Transverse colon (tissue), 4 donors: ENCODE results near the gene SLC44A4. TPM values are rescaled to one million over a fixed set of nuclear protein-coding genes. Genes with fewer than 3 reads are reported as not detected.

Experiments used
- DNase-seq: peaks from one replicate; pipeline ENCODE4 v3.0.0-alpha.2; 2019
- H3K27ac ChIP-seq, 4 donors: fragments of 200-600 bp; sonication (generic); 2 replicates each; pipeline ENCODE4 v1.5.1; 2016 to 2018; ENCODE audit warnings: inconsistent platforms in 4 of 4
- H3K27me3 ChIP-seq: fragments of 200-600 bp; sonication (generic); 2 replicates; pipeline ENCODE4 v1.5.1; 2017; ENCODE audit warnings: inconsistent platforms
- H3K36me3 ChIP-seq, 4 donors: fragments of 200-600 bp; sonication (generic); 2 replicates each; pipeline ENCODE4 v1.5.1; 2017 to 2019; ENCODE audit warnings: inconsistent platforms in 4 of 4
- H3K4me1 ChIP-seq, 4 donors: fragments of 200-600 bp; sonication (generic); 2 replicates each; pipeline ENCODE4 v1.5.1; 2017 to 2020; ENCODE audit warnings: inconsistent platforms in 4 of 4
- H3K4me3 ChIP-seq, 4 donors: fragments of 200-600 bp; sonication (generic); 1 replicate in 1 of 4; 2 replicates in 3 of 4; pipeline versions ENCODE4 v1.5.1 to v1.6.1; 2017 to 2019; ENCODE audit warnings: inconsistent platforms in 4 of 4
- H3K9me3 ChIP-seq, 2 donors: fragments of 200-600 bp; sonication (generic); 2 replicates each; pipeline ENCODE4 v1.5.1; 2017 to 2019; ENCODE audit warnings: inconsistent platforms in 2 of 2
- CTCF ChIP-seq, 5 experiments: fragments of 200-600 bp in 3 of 5; fragments of 450-650 bp in 2 of 5; sonication (generic) in 3 of 5; IDR thresholded peaks; 1 replicate in 2 of 5; 2 replicates in 3 of 5; pipeline ENCODE4 v1.5.1; 2016 to 2017; ENCODE audit warnings: antibody characterized with exemption in 5 of 5, inconsistent platforms in 3 of 5, mild to moderate bottlenecking in 2 of 5, moderate library complexity in 1 of 5
- EP300 ChIP-seq: sonication (generic); formaldehyde crosslinking; IDR thresholded peaks from one replicate; pipeline ENCODE4 v1.6.1; 2017; ENCODE audit warnings: antibody characterized with exemption, low read depth
- POLR2A ChIP-seq: fragments of 450-650 bp; IDR thresholded peaks from one replicate; pipeline ENCODE4 v1.6.1; 2016; ENCODE audit warnings: antibody characterized with exemption, mild to moderate bottlenecking, moderate library complexity
- POLR2AphosphoS5 ChIP-seq, 3 donors: sonication (generic); formaldehyde crosslinking; IDR thresholded peaks; one replicate each; pipeline ENCODE4 v1.6.1; 2016; ENCODE audit warnings: antibody characterized with exemption in 3 of 3
- WGBS, 2 donors: methylation state at CpG; one replicate each; pipeline ENCODE4 v1.1.5; 2018; ENCODE audit warnings: low coverage in 1 of 2; 5-methylcytosine and 5-hydroxymethylcytosine counted together
- in situ Hi-C, 4 donors: fragments of 200-750 bp; cut with MboI; loops; one replicate each; pipeline versions ENCODE4 v1.15.0 to v1.15.1; 2017; ENCODE audit warnings: low sequenced_read_pairs in 3 of 4, low pct_ligation_motif_present in 1 of 4, low pct_unique_long_range_greater_than_20kb in 1 of 4
- intact Hi-C: fragments of 100-400 bp; cut with DNase I; formaldehyde crosslinking; loops from one replicate; pipeline ENCODE4 v1.15.1; 2023; ENCODE audit warnings: low total_unique reads
- total RNA-seq, 4 donors: library from RNA; depleted of rRNA; stranded (reverse); fragments of >200 nt; gene quantifications; one replicate each; pipeline ENCODE4 v1.1.0, GENCODE V29; 2016

Gene SLC44A4
- total RNA-seq, 4 donors from 2014 or later: 149 to 734 (median 395) TPM

GRCh38 chr6:31899882-31900722 lies 21.3 kb upstream of the SLC44A4 start:
- DNase-seq: no peak
- peak overlapping the region in 1 of 4 donors; percentile 92 for H3K27ac ChIP-seq
- in situ Hi-C loops: loop anchor here in 1 of 4 donors (10.0 kb wide), 1 partner anchor 55 kb away; the partner anchor contains the start of genes NELFE and SKIC2
- no peaks in the 10 kb centered on the region for H3K9me3 ChIP-seq
- H3K4me1 ChIP-seq: peaks cover 14 to 47% (median 34%) of the 10 kb centered on the region in 4 donors
- intact Hi-C loops: loop anchor here (5.0 kb wide), 1 partner anchor 52 kb away; no protein-coding TSS in a partner anchor
- no peaks in the 10 kb centered on the region for H3K27me3 ChIP-seq
- H3K36me3 ChIP-seq: no peaks in the 10 kb centered on the region
- no peak overlapping the region for H3K4me3 ChIP-seq
- TF ChIP-seq POLR2A: no peak
- no peak for TF ChIP-seq POLR2AphosphoS5 (IDR thresholded peaks at IDR 0.05)
- no peak for TF ChIP-seq CTCF (IDR thresholded peaks at IDR 0.05)
- no peak for TF ChIP-seq EP300
- 91% methylated on average over 40 of the region's 49 CpGs; no CpG with 5 or more reads in 1 of the 2 donors for WGBS, 2 donors

GRCh38 chr6:31899215-31899614 lies 20.4 kb upstream of the SLC44A4 start:
- TF ChIP-seq POLR2AphosphoS5 (IDR thresholded peaks at IDR 0.05): no peak
- TF ChIP-seq POLR2A: no peak
- no peak for TF ChIP-seq EP300
- no peak for TF ChIP-seq CTCF (IDR thresholded peaks at IDR 0.05)
- no peak overlapping the region for H3K27ac ChIP-seq
- in situ Hi-C loops (no loop called here), intact Hi-C loops (no loop called here)
- no peaks in the 10 kb centered on the region for H3K36me3 ChIP-seq
- H3K4me1 ChIP-seq: peaks cover 14 to 47% (median 34%) of the 10 kb centered on the region in 4 donors
- no peaks in the 10 kb centered on the region for H3K27me3 ChIP-seq
- no peak for DNase-seq
- no peaks in the 10 kb centered on the region for H3K9me3 ChIP-seq
- no peak overlapping the region for H3K4me3 ChIP-seq
- WGBS, 2 donors: 68 to 71% methylated on average over 2 to 5 of the region's 5 CpGs

GRCh38 chr6:31898383-31899011 lies 19.7 kb upstream of the SLC44A4 start:
- in situ Hi-C loops (no loop called here), intact Hi-C loops (no loop called here)
- WGBS, 2 donors: 19 to 30% methylated on average over 3 to 8 of the region's 8 CpGs
- Histone ChIP-seq H3K27ac (peak overlapping the region; percentile 90 to 94 (median 92)), H3K4me1 (peaks cover 14 to 47% (median 34%) of the 10 kb centered on the region in 4 donors), H3K4me3 (peak overlapping the region; percentile 93 to 99 (median 96)), H3K36me3 (no peaks in the 10 kb centered on the region), H3K27me3 (no peaks in the 10 kb centered on the region), H3K9me3 (no peaks in the 10 kb centered on the region)
- TF ChIP-seq POLR2AphosphoS5 (IDR thresholded peaks at IDR 0.05) (peak; percentile 47 to 59 (median 52)), CTCF (IDR thresholded peaks at IDR 0.05) (peak in 1 of 5 experiments; percentile 17), EP300 (no peak)
- DNase-seq: peak; percentile 41
